Upper lobe of right lung (tissue), 1 donor: ENCODE measurements around the gene CCNO. TPM values are rescaled to one million over a fixed set of nuclear protein-coding genes. Genes with fewer than 3 reads are reported as not detected.
A peak's percentile ranks its signal among the peaks of the same experiment; 100 is the strongest.

Experiments used
- ATAC-seq: fragments of 200-7000 bp; cut with Tn5 transposase; one replicate; pipeline ENCODE4 v1.9.1; 2020; ENCODE audit warnings: mild to moderate bottlenecking, moderate library complexity
- DNase-seq: peaks from one replicate; pipeline ENCODE4 v3.0.0-alpha.2; 2020
- H3K27ac ChIP-seq: fragments of 200-600 bp; one replicate; pipeline ENCODE4 v1.8.0; 2022
- H3K27me3 ChIP-seq: fragments of 200-600 bp; one replicate; pipeline ENCODE4 v1.8.0; 2022; ENCODE audit warnings: mild to moderate bottlenecking
- H3K36me3 ChIP-seq: fragments of 200-600 bp; one replicate; pipeline ENCODE4 v1.8.0; 2022
- H3K4me1 ChIP-seq: fragments of 200-600 bp; one replicate; pipeline ENCODE4 v1.8.0; 2022
- H3K4me3 ChIP-seq: fragments of 200-600 bp; one replicate; pipeline ENCODE4 v1.8.0; 2022; ENCODE audit warnings: mild to moderate bottlenecking
- H3K9me3 ChIP-seq: fragments of 200-600 bp; one replicate; pipeline ENCODE4 v1.8.0; 2022
- intact Hi-C: fragments of 100-400 bp; cut with DNase I; formaldehyde crosslinking; loops from one replicate; pipeline ENCODE4 v1.11.0; 2022
- long read RNA-seq: library from polyadenylated mRNA; unstranded; transcript quantifications from one replicate; pipeline ENCODE4 v2.0.0, GENCODE V29; 2021
- total RNA-seq: library from RNA; stranded (reverse); fragmentation: NEBNext Ultra II Directional; extraction: Animal tissue kit (Norgen Biotek cat#: 25700); gene quantifications from one replicate; pipeline ENCODE4 v1.2.1, GENCODE V29; 2021
- TF ChIP-seq, protein P1 (sequence below): fragments of 200-600 bp; IDR thresholded peaks from one replicate; pipeline ENCODE4 v1.8.0; 2022; ENCODE audit warnings: antibody characterized with exemption
- donor health status: DM: no; HTN: yes; CAD: no; lungs with severe emphysema.

Gene CCNO, protein sequence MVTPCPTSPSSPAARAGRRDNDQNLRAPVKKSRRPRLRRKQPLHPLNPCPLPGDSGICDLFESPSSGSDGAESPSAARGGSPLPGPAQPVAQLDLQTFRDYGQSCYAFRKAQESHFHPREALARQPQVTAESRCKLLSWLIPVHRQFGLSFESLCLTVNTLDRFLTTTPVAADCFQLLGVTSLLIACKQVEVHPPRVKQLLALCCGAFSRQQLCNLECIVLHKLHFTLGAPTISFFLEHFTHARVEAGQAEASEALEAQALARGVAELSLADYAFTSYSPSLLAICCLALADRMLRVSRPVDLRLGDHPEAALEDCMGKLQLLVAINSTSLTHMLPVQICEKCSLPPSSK
- not detected for total RNA-seq
- long read RNA-seq, partial matches to known transcripts = 1 of 1 reads
- long read RNA-seq, other reads (novel, unspliced or antisense) = 0 of 1 reads

DNA sequence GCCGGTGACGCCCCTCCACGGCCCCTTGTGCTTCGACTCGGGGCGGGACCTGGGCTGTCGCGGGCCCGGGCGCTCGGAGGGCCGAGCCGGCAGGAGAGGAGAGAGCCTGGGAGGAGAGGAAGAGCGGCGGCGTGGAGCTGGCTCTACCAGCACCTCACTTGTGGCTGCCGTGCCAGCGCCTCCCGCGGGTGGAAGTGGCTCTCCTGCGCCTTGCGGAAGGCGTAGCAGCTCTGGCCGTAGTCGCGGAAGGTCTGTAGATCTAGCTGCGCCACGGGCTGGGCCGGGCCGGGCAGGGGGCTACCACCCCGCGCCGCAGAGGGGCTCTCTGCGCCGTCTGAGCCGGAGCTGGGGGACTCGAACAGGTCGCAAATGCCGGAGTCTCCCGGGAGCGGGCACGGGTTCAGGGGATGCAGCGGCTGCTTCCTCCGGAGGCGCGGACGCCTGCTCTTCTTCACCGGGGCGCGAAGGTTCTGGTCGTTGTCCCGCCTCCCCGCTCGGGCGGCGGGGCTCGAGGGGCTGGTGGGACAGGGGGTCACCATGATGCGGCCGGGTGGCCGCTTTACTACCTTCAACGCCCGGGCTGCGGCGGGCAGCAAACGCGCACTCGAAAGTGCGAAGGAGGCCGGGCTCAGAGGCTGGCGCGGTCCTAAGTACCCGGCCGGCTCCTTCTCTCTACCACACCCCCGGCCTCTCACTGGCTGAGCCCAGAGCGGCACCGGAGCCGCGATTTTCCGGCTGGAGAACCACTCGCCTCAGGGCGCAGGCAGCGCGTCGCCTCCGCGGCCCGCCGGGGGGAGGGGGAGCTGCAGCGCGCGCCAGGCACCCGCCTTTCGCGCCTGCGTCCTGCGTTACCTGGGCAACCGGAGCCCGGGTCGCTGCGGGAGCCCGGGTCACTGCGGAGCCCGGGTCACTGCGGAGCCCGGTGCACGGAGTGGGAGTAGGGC is at the start of gene CCNO:
Gene CCNO, minus strand, starts transcription at position 624 of the 944 bp plus-strand sequence. Its CDS starts 85 bp downstream, at position 539.
- ATAC-seq = peak; percentile 90
- Histone ChIP-seq H3K9me3 (no peaks in the 10 kb centered on the region), H3K36me3 (no peaks in the 10 kb centered on the region), H3K27me3 (peaks cover 97% of the 10 kb centered on the region), H3K4me3 (peak within 1 kb of the TSS; percentile 55), H3K27ac (no peak within 1 kb of the TSS), H3K4me1 (peaks cover 37% of the 10 kb centered on the region)
- intact Hi-C loops = no loop called here
- DNase-seq = peak; percentile 81
- TF ChIP-seq, protein P1, sequence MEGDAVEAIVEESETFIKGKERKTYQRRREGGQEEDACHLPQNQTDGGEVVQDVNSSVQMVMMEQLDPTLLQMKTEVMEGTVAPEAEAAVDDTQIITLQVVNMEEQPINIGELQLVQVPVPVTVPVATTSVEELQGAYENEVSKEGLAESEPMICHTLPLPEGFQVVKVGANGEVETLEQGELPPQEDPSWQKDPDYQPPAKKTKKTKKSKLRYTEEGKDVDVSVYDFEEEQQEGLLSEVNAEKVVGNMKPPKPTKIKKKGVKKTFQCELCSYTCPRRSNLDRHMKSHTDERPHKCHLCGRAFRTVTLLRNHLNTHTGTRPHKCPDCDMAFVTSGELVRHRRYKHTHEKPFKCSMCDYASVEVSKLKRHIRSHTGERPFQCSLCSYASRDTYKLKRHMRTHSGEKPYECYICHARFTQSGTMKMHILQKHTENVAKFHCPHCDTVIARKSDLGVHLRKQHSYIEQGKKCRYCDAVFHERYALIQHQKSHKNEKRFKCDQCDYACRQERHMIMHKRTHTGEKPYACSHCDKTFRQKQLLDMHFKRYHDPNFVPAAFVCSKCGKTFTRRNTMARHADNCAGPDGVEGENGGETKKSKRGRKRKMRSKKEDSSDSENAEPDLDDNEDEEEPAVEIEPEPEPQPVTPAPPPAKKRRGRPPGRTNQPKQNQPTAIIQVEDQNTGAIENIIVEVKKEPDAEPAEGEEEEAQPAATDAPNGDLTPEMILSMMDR = peak; percentile 9

DNA sequence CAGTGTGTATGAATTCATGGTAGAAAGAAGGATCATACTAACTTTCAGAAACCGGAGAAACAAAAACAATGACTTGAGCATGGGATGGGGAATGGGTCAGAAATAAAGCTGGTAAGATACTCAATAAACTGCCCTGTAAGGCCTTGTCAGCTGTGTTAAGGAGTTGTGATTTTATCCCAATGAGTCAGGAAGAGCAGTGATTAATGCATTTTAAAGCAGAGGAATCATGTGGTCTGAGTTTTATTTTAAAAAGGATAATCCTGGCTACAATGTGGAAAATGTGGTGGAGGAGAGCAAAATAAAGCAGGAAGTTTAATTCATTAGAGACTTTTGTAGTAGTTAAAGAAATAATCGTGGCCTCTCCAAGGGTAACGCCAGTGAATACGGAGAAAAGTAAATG is 45.4 kb upstream of the CCNO start:
- ATAC-seq (no peak), DNase-seq (no peak)
- Histone ChIP-seq H3K27ac (no peak overlapping the region), H3K27me3 (no peaks in the 10 kb centered on the region), H3K36me3 (peaks cover 95% of the 10 kb centered on the region), H3K4me1 (no peaks in the 10 kb centered on the region), H3K9me3 (no peaks in the 10 kb centered on the region), H3K4me3 (no peak overlapping the region)
- intact Hi-C loops = no loop called here
- TF ChIP-seq, protein P1 = no peak

DNA sequence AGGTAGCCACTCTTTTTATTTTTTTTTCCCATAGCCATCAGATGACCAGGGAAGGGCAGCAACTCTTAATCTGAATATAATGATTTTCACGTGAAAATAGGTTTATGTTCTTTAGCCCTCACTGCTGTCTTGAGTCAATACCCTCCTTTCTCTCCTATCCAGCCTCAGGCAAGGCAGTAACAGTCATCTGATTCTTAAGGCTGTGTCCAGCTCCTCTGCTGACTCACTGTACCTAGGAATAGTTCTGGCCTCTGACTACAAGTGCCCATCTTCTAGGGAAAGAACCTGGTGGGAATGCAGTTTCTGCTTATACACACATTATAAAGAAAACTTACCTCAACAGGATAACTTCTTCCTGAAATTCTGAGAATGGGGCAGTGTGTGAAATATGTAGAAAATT is 43.4 kb upstream of the CCNO start:
- no peaks in the 10 kb centered on the region for H3K9me3 ChIP-seq
- TF ChIP-seq, protein P1 = no peak
- no peak overlapping the region for H3K27ac ChIP-seq
- intact Hi-C loops = no loop called here
- no peak for DNase-seq
- no peaks in the 10 kb centered on the region for H3K4me1 ChIP-seq
- H3K36me3 ChIP-seq = peaks cover 95% of the 10 kb centered on the region
- no peak for ATAC-seq
- H3K4me3 ChIP-seq = no peak overlapping the region
- H3K27me3 ChIP-seq = no peaks in the 10 kb centered on the region

DNA sequence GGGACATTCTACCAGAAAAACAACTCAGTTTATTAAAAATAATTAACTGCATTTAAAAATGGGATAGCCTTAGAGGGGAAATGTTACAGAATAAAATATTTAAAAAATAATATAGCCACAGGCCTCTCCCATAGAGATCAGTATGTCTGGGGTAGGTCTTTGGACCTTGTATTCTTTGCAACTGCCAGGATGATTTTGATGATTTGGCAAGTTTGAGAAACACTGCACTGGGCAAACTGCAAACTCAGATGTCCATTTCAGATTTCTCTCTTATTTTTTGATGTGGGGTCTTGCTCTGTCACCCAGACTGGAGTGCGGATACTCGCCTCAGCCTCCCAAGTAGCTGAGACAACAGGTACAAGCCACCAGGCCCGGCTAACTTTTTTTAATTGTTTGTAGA is 24.9 kb upstream of the CCNO start:
- H3K36me3 ChIP-seq = peaks cover 90% of the 10 kb centered on the region
- TF ChIP-seq, protein P1 = no peak
- no peaks in the 10 kb centered on the region for H3K4me1 ChIP-seq
- no peak overlapping the region for H3K4me3 ChIP-seq
- ATAC-seq (no peak), DNase-seq (no peak)
- no peaks in the 10 kb centered on the region for H3K27me3 ChIP-seq
- H3K27ac ChIP-seq = no peak overlapping the region
- H3K9me3 ChIP-seq = no peaks in the 10 kb centered on the region
- intact Hi-C loops = no loop called here

DNA sequence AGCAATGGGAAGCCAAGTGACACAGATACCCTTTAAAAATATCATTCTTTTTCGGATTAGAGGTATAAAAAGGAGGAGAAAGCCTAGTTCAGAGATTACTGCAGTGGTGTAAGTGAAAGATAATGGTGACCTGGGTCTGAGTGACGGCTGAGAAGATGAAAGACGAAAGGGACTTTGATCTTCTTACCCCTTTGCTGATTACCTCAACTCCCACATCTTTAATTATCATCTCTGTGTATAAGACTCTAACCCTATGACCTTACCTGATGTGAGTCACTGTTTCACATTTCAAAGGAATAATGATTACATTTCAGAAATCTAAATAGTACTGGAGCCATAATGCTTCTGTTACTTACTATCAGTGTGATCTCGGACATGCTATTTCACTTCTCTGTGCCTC is 21.4 kb upstream of the CCNO start:
- H3K9me3 ChIP-seq = no peaks in the 10 kb centered on the region
- H3K4me3 ChIP-seq = no peak overlapping the region
- DNase-seq (no peak), ATAC-seq (no peak)
- no peaks in the 10 kb centered on the region for H3K4me1 ChIP-seq
- peaks cover 59% of the 10 kb centered on the region for H3K36me3 ChIP-seq
- TF ChIP-seq, protein P1 = no peak
- intact Hi-C loops = no loop called here
- H3K27me3 ChIP-seq = no peaks in the 10 kb centered on the region
- H3K27ac ChIP-seq = no peak overlapping the region
